SK-N-MC (cell line): ENCODE measurements around the gene KDM5B.

ENCODE experiments used
- EZH2 ChIP-seq: fragments of 200-600 bp; sonication (generic); IDR thresholded peaks from one replicate; pipeline ENCODE4 v1.6.1; 2017; ENCODE audit warnings: antibody characterized with exemption
- POLR2AphosphoS5 ChIP-seq: IDR thresholded peaks from 2 replicates; pipeline ENCODE4 v1.6.1; 2012; ENCODE audit warnings: mild to moderate bottlenecking, low read depth, low read length, borderline replicate concordance

DNA sequence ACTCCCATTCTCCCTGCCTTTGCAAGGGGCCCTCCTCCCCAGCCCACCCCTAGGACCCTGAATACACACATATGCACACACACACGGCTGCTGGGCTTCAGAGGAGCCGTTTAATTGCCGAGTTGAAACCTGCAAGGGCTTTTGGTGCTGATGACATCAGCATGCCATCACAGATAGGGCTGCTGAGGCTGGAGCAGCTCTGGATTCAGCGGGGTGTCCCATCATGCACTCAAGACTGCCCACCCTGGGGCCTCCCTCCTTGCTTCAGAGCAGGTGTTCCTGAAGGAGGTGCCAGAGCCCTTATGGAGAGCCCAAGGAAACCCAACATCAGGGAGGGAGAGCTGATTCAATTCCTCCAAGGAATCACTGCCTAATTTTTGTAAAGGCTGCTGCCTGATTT lies 103.6 kb downstream of the KDM5B start:
- no peak for TF ChIP-seq POLR2AphosphoS5
- no peak for TF ChIP-seq EZH2
